GM23248 (cell line): ENCODE measurements around the gene CLDN8.

Experiments
- EZH2 ChIP-seq: fragments of 200-600 bp; sonication (generic); IDR thresholded peaks from 2 replicates; pipeline ENCODE4 v1.6.1; 2018; ENCODE audit warnings: antibody characterized with exemption, mild to moderate bottlenecking; ENCODE audit not compliant: insufficient read depth, poor library complexity, severe bottlenecking
- EZH2phosphoT487 ChIP-seq: fragments of 200-600 bp; sonication (generic); IDR thresholded peaks from 2 replicates; pipeline ENCODE4 v1.6.1; 2018; ENCODE audit warnings: antibody characterized with exemption, moderate library complexity, mild to moderate bottlenecking, low read depth; ENCODE audit not compliant: insufficient read depth

DNA sequence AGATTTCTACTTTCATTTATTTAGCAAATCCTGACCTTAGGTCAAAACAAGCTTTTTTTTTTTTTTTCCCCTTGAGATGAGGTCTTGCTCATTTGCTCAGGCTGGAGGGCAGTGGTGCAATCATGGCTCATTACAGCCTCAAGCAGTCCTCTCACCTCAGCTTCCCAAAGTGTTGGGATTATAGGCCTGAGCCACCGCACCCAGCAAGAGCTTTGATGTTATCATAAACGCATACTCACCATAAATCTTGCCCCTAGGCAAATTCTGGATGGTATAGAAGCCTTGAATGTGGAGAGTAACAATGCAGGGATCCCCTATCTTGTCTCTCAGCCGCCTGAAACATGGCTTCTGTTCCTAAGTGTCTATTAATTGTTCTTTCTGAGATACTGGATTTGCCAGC is 24.8 kb upstream of the CLDN8 start:
- no peak for TF ChIP-seq EZH2phosphoT487
- no peak for TF ChIP-seq EZH2
